Left ventricle myocardium inferior (tissue), 1 donor: ENCODE measurements around the gene AXL. TPM values are rescaled to one million over a fixed set of nuclear protein-coding genes. Genes with fewer than 3 reads are reported as not detected.
"Not testable (repeated sequence)": the region's sequence is repeated elsewhere in the genome, so short reads cannot be mapped to it uniquely, and the experiment has no call there.

Experiments
- DNase-seq: peaks from one replicate; pipeline ENCODE4 v3.0.0-alpha.2; 2020
- H3K27ac ChIP-seq: fragments of 200-600 bp; replicated peaks from 2 replicates; pipeline ENCODE4 v1.8.0; 2021
- H3K27me3 ChIP-seq: fragments of 200-600 bp; 2 replicates; pipeline ENCODE4 v1.8.0; 2021; ENCODE audit warnings: low read depth
- H3K36me3 ChIP-seq: fragments of 200-600 bp; 2 replicates; pipeline ENCODE4 v1.8.0; 2021
- H3K4me1 ChIP-seq: fragments of 200-600 bp; 2 replicates; pipeline ENCODE4 v1.8.0; 2021
- H3K4me3 ChIP-seq: fragments of 200-600 bp; 2 replicates; pipeline ENCODE4 v1.8.0; 2021; ENCODE audit warnings: mild to moderate bottlenecking, moderate library complexity
- H3K9me3 ChIP-seq: fragments of 200-600 bp; replicated peaks from 2 replicates; pipeline ENCODE4 v1.8.0; 2021
- CTCF ChIP-seq: fragments of 200-600 bp; IDR thresholded peaks from 2 replicates; pipeline ENCODE4 v1.8.0; 2021; ENCODE audit warnings: antibody characterized with exemption, mild to moderate bottlenecking, borderline replicate concordance
- intact Hi-C: fragments of 100-400 bp; cut with micrococcal nuclease; formaldehyde crosslinking; loops from one replicate; pipeline ENCODE4 v1.11.0; 2022
- long read RNA-seq: library from polyadenylated mRNA; unstranded; transcript quantifications from one replicate; pipeline ENCODE4 v2.0.0, GENCODE V29; 2021
- total RNA-seq: library from RNA; stranded (reverse); fragmentation: NEBNext Ultra II Directional; extraction: Animal tissue kit (Norgen Biotek cat#: 25700); gene quantifications from one replicate; pipeline ENCODE4 v1.2.1, GENCODE V29; 2021
- donor health status: DM: no; HTN: yes; CAD: no; lungs with severe emphysema.

The AXL gene
- 13.6 TPM for total RNA-seq
- long read RNA-seq, full-length matches to known transcripts = 8 of 12 reads
- long read RNA-seq, partial matches to known transcripts = 3 of 12 reads
- long read RNA-seq, other reads (novel, unspliced or antisense) = 1 of 12 reads

- Histone ChIP-seq H3K9me3 (no peaks in the 10 kb centered on the region), H3K4me3 (peak within 1 kb of the TSS; percentile 73), H3K36me3 (no peaks in the 10 kb centered on the region), H3K4me1 (peaks cover 29% of the 10 kb centered on the region), H3K27ac (peak within 1 kb of the TSS; percentile 91), H3K27me3 (peaks cover 41% of the 10 kb centered on the region)
- peak; percentile 81 for DNase-seq
- no peak for TF ChIP-seq CTCF
- intact Hi-C loops = no loop called here
These were observed at the start of gene AXL for GRCh38 chr19:41218615-41219507. Gene AXL (plus strand): TSS chr19:41219223. CDS start chr19:41219393, 170 bp downstream.

- intact Hi-C loops = no loop called here
- DNase-seq = no peak
- no peak for TF ChIP-seq CTCF
These were observed 46.5 kb upstream of the AXL start for GRCh38 chr19:41172297-41173164.

GRCh38 chr19:41174297-41174928 lies 44.6 kb upstream of the AXL start:
- H3K36me3 ChIP-seq = no peaks in the 10 kb centered on the region
- H3K4me1 ChIP-seq = no peaks in the 10 kb centered on the region
- no peaks in the 10 kb centered on the region for H3K9me3 ChIP-seq
- TF ChIP-seq CTCF = no peak
- H3K4me3 ChIP-seq = no peak overlapping the region
- no peak overlapping the region for H3K27ac ChIP-seq
- intact Hi-C loops = no loop called here
- H3K27me3 ChIP-seq = peaks cover 32% of the 10 kb centered on the region
- no peak for DNase-seq

More at GRCh38 chr19:41172297-41173164, 46.5 kb upstream of the AXL start:
- H3K27ac ChIP-seq = no peak overlapping the region
- H3K4me1 ChIP-seq = no peaks in the 10 kb centered on the region
- H3K4me3 ChIP-seq = no peak overlapping the region
- H3K9me3 ChIP-seq = no peaks in the 10 kb centered on the region
- H3K27me3 ChIP-seq = peaks cover 47% of the 10 kb centered on the region
- no peaks in the 10 kb centered on the region for H3K36me3 ChIP-seq

- DNase-seq = peak; percentile 27
- Histone ChIP-seq H3K4me1 (no peaks in the 10 kb centered on the region), H3K27ac (no peak overlapping the region), H3K4me3 (no peak overlapping the region), H3K9me3 (no peaks in the 10 kb centered on the region), H3K36me3 (no peaks in the 10 kb centered on the region), H3K27me3 (peaks cover 17% of the 10 kb centered on the region)
- intact Hi-C loops = no loop called here
- no peak for TF ChIP-seq CTCF
These were observed 42.9 kb upstream of the AXL start for GRCh38 chr19:41175801-41176777.

- H3K4me1 ChIP-seq, DNase-seq, H3K36me3 ChIP-seq, intact Hi-C loops, H3K27ac ChIP-seq, H3K4me3 ChIP-seq, H3K9me3 ChIP-seq: not testable (repeated sequence)
- H3K27me3 ChIP-seq = peaks cover 11% of the 10 kb centered on the region
These were observed 38.9 kb upstream of the AXL start for GRCh38 chr19:41180173-41180572.
